Stimulated activated CD4-positive, alpha-beta T cell treated with anti-CD3 and anti-CD28 coated beads, Interleukin-15, amount 100 ng/mL, for 1 hour (primary cell): ENCODE data around the gene ELANE.
"Not testable (repeated sequence)": the region's sequence is repeated elsewhere in the genome, so short reads cannot be mapped to it uniquely, and the experiment has no call there.

Source experiments
- DNase-seq, 2 donors: peaks; one replicate each; pipeline ENCODE4 v3.0.0-alpha.2; 2020; ENCODE audit warnings: low read depth in 1 of 2, low spot score in 1 of 2

The ELANE gene

GRCh38 chr19:842802-843179 lies 9.3 kb upstream of the ELANE start:
- DNase-seq, result not testable (repeated sequence)

GRCh38 chr19:843180-843835 lies 8.8 kb upstream of the ELANE start:
- DNase-seq, result no peak

- no peak for DNase-seq
These were observed 8.1 kb upstream of the ELANE start for GRCh38 chr19:843836-844545.

GRCh38 chr19:844546-844971 lies 7.5 kb upstream of the ELANE start:
- DNase-seq, result no peak

GRCh38 chr19:845707-846521 lies 6.2 kb upstream of the ELANE start:
- no peak for DNase-seq

- no peak for DNase-seq
These were observed 3.6 kb upstream of the ELANE start for GRCh38 chr19:848386-848921.

GRCh38 chr19:849195-849594 lies 2.9 kb upstream of the ELANE start:
- DNase-seq, result not testable (repeated sequence)

GRCh38 chr19:850221-850978 lies 1.7 kb upstream of the ELANE start:
- no peak for DNase-seq

GRCh38 chr19:850979-851335 lies 1.1 kb upstream of the ELANE start:
- DNase-seq, result no peak

GRCh38 chr19:853014-853585 lies 997 bp downstream of the ELANE start:
- no peak for DNase-seq

- not testable (repeated sequence) for DNase-seq
These were observed 1.6 kb downstream of the ELANE start for GRCh38 chr19:853614-854220.

- DNase-seq, result no peak
These were observed 2.4 kb downstream of the ELANE start for GRCh38 chr19:854549-854948.

GRCh38 chr19:855142-855541 lies 3.0 kb downstream of the ELANE start:
- DNase-seq, result no peak

GRCh38 chr19:855566-856120 lies 3.5 kb downstream of the ELANE start:
- no peak for DNase-seq

- DNase-seq, result no peak
These were observed 6.2 kb downstream of the ELANE start for GRCh38 chr19:858284-858683.

GRCh38 chr19:858868-859843 lies 7.1 kb downstream of the ELANE start, which contains the start of gene CFD:
CFD (plus strand) TSS chr19:859664; CDS start chr19:859690, 26 bp downstream.
- no peak for DNase-seq

GRCh38 chr19:861141-861755 lies 9.1 kb downstream of the ELANE start:
- no peak for DNase-seq
